Thymus (tissue), 11 donors: ENCODE measurements around the gene SPAM1. TPM values are rescaled to one million over a fixed set of nuclear protein-coding genes. Genes with fewer than 3 reads are reported as not detected.

Experiments used
- DNase-seq, 9 donors: peaks; one replicate each; pipeline ENCODE4 v3.0.0-alpha.2; 2013; ENCODE audit warnings: low spot score in 9 of 9, low read depth in 6 of 9, missing footprints in 1 of 9
- H3K27ac ChIP-seq, 2 donors: one replicate each; pipeline ENCODE4 v1.5.1; 2013; ENCODE audit warnings: control low read depth in 1 of 2, low read depth in 1 of 2, low read length in 1 of 2, mild to moderate bottlenecking in 1 of 2, moderate library complexity in 1 of 2
- H3K27me3 ChIP-seq, 2 donors: one replicate each; pipeline ENCODE4 v1.5.1; 2013; ENCODE audit warnings: low read length in 1 of 2; ENCODE audit not compliant: control insufficient read depth in 2 of 2, insufficient read depth in 1 of 2
- H3K36me3 ChIP-seq, 2 donors: one replicate each; pipeline ENCODE4 v1.5.1; 2013; ENCODE audit warnings: low read length in 1 of 2, mild to moderate bottlenecking in 1 of 2, moderate library complexity in 1 of 2; ENCODE audit not compliant: control insufficient read depth in 2 of 2, insufficient read depth in 2 of 2
- H3K4me1 ChIP-seq, 2 donors: one replicate each; pipeline ENCODE4 v1.5.1; 2013; ENCODE audit warnings: low read length in 2 of 2; ENCODE audit not compliant: control insufficient read depth in 2 of 2, insufficient read depth in 2 of 2
- H3K4me3 ChIP-seq, 2 donors: one replicate each; pipeline ENCODE4 v1.5.1; 2013; ENCODE audit warnings: low read length in 2 of 2, control low read depth in 1 of 2, mild to moderate bottlenecking in 1 of 2
- H3K9me3 ChIP-seq, 2 donors: one replicate each; pipeline ENCODE4 v1.5.1; 2013; ENCODE audit warnings: low read length in 1 of 2, mild to moderate bottlenecking in 1 of 2; ENCODE audit not compliant: control insufficient read depth in 2 of 2, insufficient read depth in 1 of 2
- WGBS: extraction: QIAGEN DNeasy Blood & Tissue Kit; methylation state at CpG from one replicate; pipeline ENCODE4 v1.1.7; 2013; 5-methylcytosine and 5-hydroxymethylcytosine counted together
- polyA plus RNA-seq: library from polyadenylated mRNA; stranded (reverse); fragments of 200-250 nt; gene quantifications from one replicate; pipeline ENCODE4 v1.2.3, GENCODE V29; 2013
- total RNA-seq: library from RNA; stranded (reverse); fragments of 120-200 nt; gene quantifications from one replicate; pipeline ENCODE4 v1.2.4, GENCODE V29; 2013
- donor health status: healthy.

Gene SPAM1
- total and polyA plus RNA-seq, 2 donors = 0.02 TPM; not detected in 1

GRCh38 chr7:123974326-123974908 is 49.4 kb downstream of the SPAM1 start:
- Histone ChIP-seq H3K4me3 (no peak overlapping the region), H3K4me1 (no peaks in the 10 kb centered on the region), H3K9me3 (no peaks in the 10 kb centered on the region), H3K27me3 (no peaks in the 10 kb centered on the region), H3K27ac (no peak overlapping the region), H3K36me3 (no peaks in the 10 kb centered on the region)
- DNase-seq = no peak
- WGBS = 83% methylated on average over 7 of the region's 7 CpGs

GRCh38 chr7:123975084-123975483 is 50.0 kb downstream of the SPAM1 start:
- Histone ChIP-seq H3K27ac (no peak overlapping the region), H3K27me3 (no peaks in the 10 kb centered on the region), H3K9me3 (no peaks in the 10 kb centered on the region), H3K4me1 (no peaks in the 10 kb centered on the region), H3K4me3 (no peak overlapping the region), H3K36me3 (no peaks in the 10 kb centered on the region)
- no peak for DNase-seq

DNA sequence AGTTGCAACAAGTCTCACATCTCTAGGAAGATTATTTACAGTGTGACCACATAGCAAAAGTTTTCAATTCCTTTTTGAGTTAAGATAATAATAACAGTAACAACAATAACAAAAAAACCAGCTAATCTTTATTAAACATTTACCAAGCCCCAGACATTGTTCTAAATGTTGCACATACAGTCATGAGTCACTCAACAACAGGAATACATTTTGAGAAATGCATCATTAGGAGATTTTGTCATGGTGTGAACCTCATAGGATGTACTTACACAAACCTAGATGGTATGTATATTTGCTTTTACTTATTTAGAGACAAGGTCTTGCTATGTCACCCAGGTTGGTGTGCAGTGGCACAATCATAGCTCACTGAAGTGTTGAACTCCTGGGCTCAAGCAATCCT is 52.0 kb downstream of the SPAM1 start:
- no peaks in the 10 kb centered on the region for H3K27me3 ChIP-seq
- DNase-seq = no peak
- no peaks in the 10 kb centered on the region for H3K9me3 ChIP-seq
- no peak overlapping the region for H3K4me3 ChIP-seq
- no peaks in the 10 kb centered on the region for H3K4me1 ChIP-seq
- no peaks in the 10 kb centered on the region for H3K36me3 ChIP-seq
- no peak overlapping the region for H3K27ac ChIP-seq

DNA sequence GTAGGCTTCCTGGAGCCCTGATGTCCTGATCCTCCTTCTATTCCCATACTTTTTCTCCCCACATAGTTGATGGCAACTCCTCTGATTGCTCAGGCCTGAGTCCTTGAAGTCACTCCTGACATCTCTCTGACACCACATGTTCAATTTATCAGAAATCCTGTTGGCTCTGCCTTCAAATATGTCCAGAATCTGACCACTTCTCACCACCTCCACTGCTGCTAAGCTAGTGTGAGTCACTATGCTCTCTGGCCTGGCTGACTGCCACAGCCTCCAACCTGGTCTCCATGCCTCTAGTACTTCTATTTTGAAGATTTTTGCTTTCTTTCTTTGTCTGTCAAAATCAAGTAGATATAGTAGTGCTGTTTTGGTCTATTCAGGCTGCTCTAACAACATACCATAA is 54.8 kb downstream of the SPAM1 start:
- no peak for DNase-seq
- H3K27me3 ChIP-seq = no peaks in the 10 kb centered on the region

GRCh38 chr7:123987445-123987844 is 62.4 kb downstream of the SPAM1 start:
- 86% methylated on average over 2 of the region's 2 CpGs for WGBS
- DNase-seq = no peak
- Histone ChIP-seq H3K27ac (no peak overlapping the region), H3K36me3 (no peaks in the 10 kb centered on the region), H3K4me1 (no peaks in the 10 kb centered on the region), H3K4me3 (no peak overlapping the region), H3K9me3 (no peaks in the 10 kb centered on the region), H3K27me3 (no peaks in the 10 kb centered on the region)

More for the DNA sequence above, 54.8 kb downstream of the SPAM1 start:
- no peaks in the 10 kb centered on the region for H3K9me3 ChIP-seq
- H3K4me1 ChIP-seq = no peaks in the 10 kb centered on the region
- no peak overlapping the region for H3K4me3 ChIP-seq
- no peaks in the 10 kb centered on the region for H3K36me3 ChIP-seq
- no peak overlapping the region for H3K27ac ChIP-seq

DNA sequence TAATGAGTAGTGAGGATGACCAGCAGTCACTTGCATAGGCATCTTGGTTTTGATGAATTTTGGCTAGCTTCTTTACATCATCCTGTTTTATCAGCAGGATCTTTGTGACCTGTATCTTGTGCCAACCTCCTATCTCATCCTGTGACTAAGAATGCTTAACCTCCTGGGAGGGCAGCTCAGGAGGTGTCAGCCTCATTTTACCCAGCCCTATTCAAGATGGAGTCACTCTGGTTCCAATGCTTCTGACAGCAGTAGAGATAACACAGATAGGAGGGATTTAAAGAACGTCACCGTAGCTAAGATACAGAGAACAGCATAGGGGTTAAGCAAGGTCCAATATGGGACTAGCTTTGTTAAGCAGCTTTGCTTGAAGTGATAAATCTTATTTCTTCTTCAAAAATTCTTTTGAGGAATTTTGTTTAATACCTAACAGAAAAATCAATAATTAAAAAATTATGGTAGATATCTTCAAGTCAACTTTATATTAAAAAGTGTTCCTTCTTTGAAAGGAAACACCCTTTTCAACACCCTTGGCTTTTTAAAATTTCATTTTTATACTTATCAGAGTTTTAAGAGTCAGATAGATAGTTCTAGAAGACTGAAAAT is 68.0 kb downstream of the SPAM1 start:
- no peak for DNase-seq
- Histone ChIP-seq H3K27ac (no peak overlapping the region), H3K36me3 (no peaks in the 10 kb centered on the region), H3K9me3 (no peaks in the 10 kb centered on the region), H3K4me1 (no peaks in the 10 kb centered on the region), H3K27me3 (no peaks in the 10 kb centered on the region), H3K4me3 (no peak overlapping the region)
- WGBS = 95% methylated on average over 2 of the region's 2 CpGs

DNA sequence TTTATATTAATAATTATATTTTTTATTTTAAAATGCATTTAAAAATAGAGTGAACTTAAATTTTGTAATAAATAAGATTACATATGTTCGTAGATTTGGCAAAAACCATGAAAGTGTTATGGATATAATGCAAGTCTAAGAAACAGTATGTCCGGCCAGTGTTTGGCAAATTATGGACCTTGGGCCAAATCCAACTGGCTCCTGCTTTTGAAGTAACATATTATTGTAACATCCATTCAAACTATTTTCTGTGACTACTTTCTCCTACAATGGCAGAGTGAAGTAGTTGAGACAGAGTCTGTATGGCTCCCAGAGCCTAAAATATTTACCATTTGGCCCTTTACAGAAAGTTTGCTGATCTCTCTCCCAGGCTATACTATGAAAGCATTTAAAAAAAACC is 69.0 kb downstream of the SPAM1 start:
- H3K4me3 ChIP-seq = no peak overlapping the region
- WGBS = 91% methylated on average over 2 of the region's 2 CpGs
- H3K9me3 ChIP-seq = no peaks in the 10 kb centered on the region
- no peak overlapping the region for H3K27ac ChIP-seq
- H3K27me3 ChIP-seq = no peaks in the 10 kb centered on the region
- no peak for DNase-seq
- H3K36me3 ChIP-seq = no peaks in the 10 kb centered on the region
- no peaks in the 10 kb centered on the region for H3K4me1 ChIP-seq

DNA sequence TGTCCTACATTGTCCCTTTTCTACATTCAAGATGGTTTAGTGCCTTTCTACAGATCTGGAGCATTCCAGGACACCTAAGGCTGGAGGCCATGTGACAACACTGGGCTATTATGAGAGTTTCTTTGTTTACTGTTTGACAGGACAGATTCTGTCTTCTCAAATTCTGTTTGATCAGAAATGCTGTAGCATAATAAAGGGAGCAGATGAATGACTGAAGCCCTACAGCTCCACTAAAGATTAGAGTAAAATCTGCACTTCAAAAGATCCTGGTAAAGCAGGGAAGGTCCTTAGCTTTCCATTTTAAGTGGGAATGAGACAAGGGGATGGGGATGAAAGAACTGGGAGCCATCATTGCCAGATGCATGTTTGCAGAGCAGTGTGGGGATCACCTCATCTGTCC is 69.4 kb downstream of the SPAM1 start:
- Histone ChIP-seq H3K4me3 (no peak overlapping the region), H3K4me1 (no peaks in the 10 kb centered on the region), H3K9me3 (no peaks in the 10 kb centered on the region), H3K27ac (no peak overlapping the region), H3K27me3 (no peaks in the 10 kb centered on the region), H3K36me3 (no peaks in the 10 kb centered on the region)
- no peak for DNase-seq

DNA sequence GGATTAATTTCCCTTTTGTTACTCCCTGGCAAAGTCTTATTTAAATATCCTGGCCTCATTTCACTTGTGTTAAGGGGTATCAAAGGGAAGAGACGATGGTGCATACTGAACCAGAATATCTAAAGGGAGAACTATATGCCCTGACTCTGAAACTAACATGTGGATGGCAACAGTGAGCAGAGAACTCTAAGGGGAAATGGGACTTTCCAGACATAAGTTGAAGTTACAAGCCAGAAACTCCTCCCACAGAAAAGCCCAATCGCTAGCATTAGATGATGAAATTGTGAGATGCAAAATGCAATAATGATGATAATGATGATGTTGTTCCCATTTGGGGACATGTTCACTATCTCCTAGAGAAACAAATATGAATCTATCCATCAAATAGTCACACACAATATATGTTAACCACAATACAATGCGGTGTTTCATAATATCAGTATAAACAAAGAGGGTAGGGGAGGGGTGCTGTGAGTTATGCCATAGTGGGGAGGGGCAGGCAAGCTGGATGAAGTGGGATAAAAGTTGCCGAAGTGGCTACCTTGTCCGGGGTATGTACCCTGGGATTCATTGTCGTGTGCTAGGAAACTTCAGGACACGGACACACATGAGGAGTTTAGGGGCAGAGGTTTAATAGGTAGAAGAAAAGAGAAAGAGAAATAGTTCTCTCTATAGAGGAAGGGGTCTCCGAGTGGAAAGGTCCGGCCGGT is 70.7 kb downstream of the SPAM1 start:
- WGBS = 96% methylated on average over 10 of the region's 10 CpGs
- Histone ChIP-seq H3K36me3 (no peaks in the 10 kb centered on the region), H3K27ac (no peak overlapping the region), H3K4me3 (no peak overlapping the region), H3K9me3 (no peaks in the 10 kb centered on the region), H3K27me3 (no peaks in the 10 kb centered on the region), H3K4me1 (no peaks in the 10 kb centered on the region)
- no peak for DNase-seq
